WI38 (cell line): ENCODE measurements around the gene TCEA3.
A peak's percentile ranks its signal among the peaks of the same experiment; 100 is the strongest.

Experiments
- H3K4me3 ChIP-seq: 2 replicates; pipeline ENCODE4 v1.5.1; 2011; ENCODE audit warnings: low read depth, mild to moderate bottlenecking, control low read depth, low read length
- CTCF ChIP-seq: IDR thresholded peaks from 2 replicates; pipeline ENCODE4 v1.5.1; 2012; ENCODE audit warnings: low read depth, mild to moderate bottlenecking, control low read depth, low read length

Gene TCEA3

GRCh38 chr1:23370709-23371584 is 53.6 kb downstream of the TCEA3 start:
- no peak overlapping the region; the same call in 1 of the 2 replicates for H3K4me3 ChIP-seq
- TF ChIP-seq CTCF, result no peak

- TF ChIP-seq CTCF, result no peak
- peak overlapping the region; percentile 97 for H3K4me3 ChIP-seq
Observed at GRCh38 chr1:23370330-23370708, 54.2 kb downstream of the TCEA3 start.

- TF ChIP-seq CTCF, result no peak
- H3K4me3 ChIP-seq, result peak within 1 kb of the TSS; percentile 97
Observed at GRCh38 chr1:23369335-23370013, 55.1 kb downstream of the TCEA3 start, which contains the start of gene ZNF436. Gene ZNF436, minus strand, starts transcription at chr1:23369836. Its CDS starts 1,831 bp downstream, at chr1:23368005.

GRCh38 chr1:23368562-23369334 is 55.8 kb downstream of the TCEA3 start:
- H3K4me3 ChIP-seq, result peak overlapping the region; percentile 97
- TF ChIP-seq CTCF, result no peak

- peak overlapping the region; percentile 97 for H3K4me3 ChIP-seq
- TF ChIP-seq CTCF, result no peak
Observed at GRCh38 chr1:23367791-23368561, 56.6 kb downstream of the TCEA3 start.

- no peak for TF ChIP-seq CTCF
- peak overlapping the region; percentile 97 for H3K4me3 ChIP-seq
Observed at GRCh38 chr1:23367451-23367790, 57.1 kb downstream of the TCEA3 start.
